Measurements from ENCODE around the gene MECR.

Gene MECR, protein sequence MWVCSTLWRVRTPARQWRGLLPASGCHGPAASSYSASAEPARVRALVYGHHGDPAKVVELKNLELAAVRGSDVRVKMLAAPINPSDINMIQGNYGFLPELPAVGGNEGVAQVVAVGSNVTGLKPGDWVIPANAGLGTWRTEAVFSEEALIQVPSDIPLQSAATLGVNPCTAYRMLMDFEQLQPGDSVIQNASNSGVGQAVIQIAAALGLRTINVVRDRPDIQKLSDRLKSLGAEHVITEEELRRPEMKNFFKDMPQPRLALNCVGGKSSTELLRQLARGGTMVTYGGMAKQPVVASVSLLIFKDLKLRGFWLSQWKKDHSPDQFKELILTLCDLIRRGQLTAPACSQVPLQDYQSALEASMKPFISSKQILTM

DNA sequence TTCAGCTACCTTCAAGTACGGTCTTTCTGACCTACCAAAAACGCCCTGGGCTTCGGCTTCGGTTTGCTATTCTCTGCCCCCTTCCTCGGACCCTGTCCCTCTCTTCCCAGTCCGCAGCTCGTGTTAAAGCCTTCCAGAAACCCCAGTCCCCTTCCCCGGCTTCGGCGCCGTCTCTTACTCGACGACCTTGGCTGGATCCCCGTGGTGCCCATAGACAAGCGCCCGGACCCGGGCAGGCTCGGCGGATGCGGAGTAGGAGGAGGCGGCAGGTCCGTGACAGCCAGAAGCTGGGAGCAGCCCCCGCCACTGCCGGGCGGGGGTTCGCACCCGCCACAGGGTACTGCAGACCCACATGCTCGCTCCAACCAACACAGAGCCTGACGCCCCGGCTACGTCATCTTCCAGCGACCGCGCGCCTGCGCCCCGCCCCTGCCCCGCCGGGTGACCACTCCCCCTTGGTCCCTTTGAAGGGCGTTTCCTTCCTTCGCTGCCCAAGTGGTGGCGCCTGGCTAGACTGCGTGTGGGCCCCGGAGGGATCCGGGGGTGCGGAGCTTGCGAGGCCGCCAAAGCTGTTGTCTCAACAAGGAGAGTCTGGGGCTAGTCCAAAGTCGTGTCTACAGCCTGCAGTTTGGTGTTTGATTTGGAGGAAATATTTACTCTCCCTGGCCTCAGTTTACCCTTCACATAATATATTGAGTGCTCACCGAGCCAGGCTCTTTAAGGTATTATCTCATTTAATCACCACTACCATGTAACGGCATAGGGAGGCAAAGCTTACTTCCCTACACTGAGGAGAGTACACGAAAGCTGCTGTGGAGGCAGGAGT lies at the start of gene MECR:
TSS of gene MECR (minus strand) at position 382 of the 826 bp plus-strand sequence. CDS start at position 354, 28 bp downstream.
- DNase-seq, result peak; percentile 95
- peak within 1 kb of the TSS; percentile 78 for H3K27ac ChIP-seq
- peak within 1 kb of the TSS; percentile 96 for H3K4me3 ChIP-seq (ENCODE audit: low read depth, low read length)
- TF ChIP-seq, protein P1, sequence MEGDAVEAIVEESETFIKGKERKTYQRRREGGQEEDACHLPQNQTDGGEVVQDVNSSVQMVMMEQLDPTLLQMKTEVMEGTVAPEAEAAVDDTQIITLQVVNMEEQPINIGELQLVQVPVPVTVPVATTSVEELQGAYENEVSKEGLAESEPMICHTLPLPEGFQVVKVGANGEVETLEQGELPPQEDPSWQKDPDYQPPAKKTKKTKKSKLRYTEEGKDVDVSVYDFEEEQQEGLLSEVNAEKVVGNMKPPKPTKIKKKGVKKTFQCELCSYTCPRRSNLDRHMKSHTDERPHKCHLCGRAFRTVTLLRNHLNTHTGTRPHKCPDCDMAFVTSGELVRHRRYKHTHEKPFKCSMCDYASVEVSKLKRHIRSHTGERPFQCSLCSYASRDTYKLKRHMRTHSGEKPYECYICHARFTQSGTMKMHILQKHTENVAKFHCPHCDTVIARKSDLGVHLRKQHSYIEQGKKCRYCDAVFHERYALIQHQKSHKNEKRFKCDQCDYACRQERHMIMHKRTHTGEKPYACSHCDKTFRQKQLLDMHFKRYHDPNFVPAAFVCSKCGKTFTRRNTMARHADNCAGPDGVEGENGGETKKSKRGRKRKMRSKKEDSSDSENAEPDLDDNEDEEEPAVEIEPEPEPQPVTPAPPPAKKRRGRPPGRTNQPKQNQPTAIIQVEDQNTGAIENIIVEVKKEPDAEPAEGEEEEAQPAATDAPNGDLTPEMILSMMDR (IDR thresholded peaks at IDR 0.05; ENCODE audit: low read depth, low read length), result peak; percentile 46
- no peaks in the 10 kb centered on the region for H3K9me3 ChIP-seq (ENCODE audit: severe bottlenecking)
- H3K36me3 ChIP-seq, result no peaks in the 10 kb centered on the region
- no peaks in the 10 kb centered on the region for H3K27me3 ChIP-seq (ENCODE audit: insufficient read depth, low read depth, severe bottlenecking)

DNA sequence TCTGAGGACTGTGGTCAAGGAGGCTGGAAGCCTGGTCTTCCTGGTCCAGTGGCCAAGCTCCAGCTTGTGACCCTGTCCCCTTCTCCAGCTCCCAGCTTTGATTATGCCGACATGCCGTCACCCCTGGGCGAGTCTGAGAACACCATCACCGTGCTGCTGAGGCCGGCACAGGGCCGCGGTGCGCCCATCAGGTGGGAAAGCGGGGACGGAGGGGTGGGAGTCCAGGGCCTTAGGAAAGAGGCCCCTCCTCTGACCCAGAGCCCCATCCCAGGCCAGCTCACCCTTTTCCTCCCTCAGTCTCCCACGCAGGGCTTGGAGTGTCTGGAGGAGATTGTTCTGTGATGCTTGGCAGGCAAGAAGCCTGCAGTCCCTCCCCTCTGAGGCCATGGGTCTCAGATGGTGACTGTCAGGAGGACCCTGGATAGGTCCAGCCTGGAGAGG lies 49.2 kb upstream of the MECR start:
- Histone ChIP-seq H3K9me3 (ENCODE audit: severe bottlenecking) (no peaks in the 10 kb centered on the region), H3K36me3 (peaks cover 24% of the 10 kb centered on the region), H3K4me3 (ENCODE audit: low read depth, low read length) (no peak overlapping the region), H3K27me3 (ENCODE audit: insufficient read depth, low read depth, severe bottlenecking) (no peaks in the 10 kb centered on the region), H3K27ac (0 out of 2 replicates have a peak overlapping the region, but pooled peaks have one; percentile 17)
- TF ChIP-seq, protein P1 (IDR thresholded peaks at IDR 0.05; ENCODE audit: low read depth, low read length), result no peak
- no peak for DNase-seq

DNA sequence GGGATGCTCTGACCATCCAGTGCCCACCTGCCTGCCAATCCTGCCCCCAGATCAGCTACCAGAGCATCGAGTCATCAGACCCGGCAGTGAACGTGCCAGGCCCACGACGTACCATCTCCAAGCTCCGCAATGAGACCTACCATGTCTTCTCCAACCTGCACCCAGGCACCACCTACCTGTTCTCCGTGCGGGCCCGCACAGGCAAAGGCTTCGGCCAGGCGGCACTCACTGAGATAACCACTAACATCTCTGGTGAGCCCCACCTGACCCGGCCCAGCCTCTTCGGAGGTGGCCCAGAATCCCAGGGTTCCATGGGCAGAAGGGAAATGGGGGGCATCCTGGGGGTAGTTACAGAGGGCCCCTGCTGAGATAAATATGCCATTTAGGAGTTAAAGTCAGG lies 48.7 kb upstream of the MECR start:
- TF ChIP-seq, protein P1 (IDR thresholded peaks at IDR 0.05; ENCODE audit: low read depth, low read length), result no peak
- DNase-seq, result no peak

DNA sequence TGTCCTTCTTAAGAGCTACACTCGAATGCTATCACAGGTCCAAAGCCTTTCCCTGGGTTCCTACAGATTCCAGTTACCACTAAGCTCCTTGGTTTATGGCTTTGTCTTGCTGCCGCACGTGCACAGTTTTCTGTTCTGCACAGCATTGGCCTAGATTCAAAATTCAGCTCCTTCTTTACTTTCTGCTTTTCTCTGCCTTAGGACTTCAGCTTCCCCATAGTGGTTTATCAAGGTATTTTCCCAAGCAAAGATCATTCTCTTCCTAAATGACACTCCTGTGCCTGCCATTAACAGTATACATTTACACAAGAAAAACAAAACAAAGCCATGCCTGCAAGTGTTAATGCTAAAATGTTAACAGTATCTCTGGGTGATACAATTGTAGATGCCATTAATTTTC lies 47.4 kb upstream of the MECR start:
- TF ChIP-seq, protein P1 (IDR thresholded peaks at IDR 0.05; ENCODE audit: low read depth, low read length), result no peak
- Histone ChIP-seq H3K9me3 (ENCODE audit: severe bottlenecking) (no peaks in the 10 kb centered on the region), H3K27me3 (ENCODE audit: insufficient read depth, low read depth, severe bottlenecking) (no peaks in the 10 kb centered on the region), H3K4me3 (ENCODE audit: low read depth, low read length) (no peak overlapping the region), H3K36me3 (peaks cover 25% of the 10 kb centered on the region), H3K27ac (no peak overlapping the region)
- no peak for DNase-seq

More for the DNA sequence above, 48.7 kb upstream of the MECR start:
- H3K4me3 ChIP-seq (ENCODE audit: low read depth, low read length), result no peak overlapping the region
- no peaks in the 10 kb centered on the region for H3K27me3 ChIP-seq (ENCODE audit: insufficient read depth, low read depth, severe bottlenecking)
- H3K36me3 ChIP-seq, result peaks cover 27% of the 10 kb centered on the region
- H3K27ac ChIP-seq, result no peak overlapping the region
- no peaks in the 10 kb centered on the region for H3K9me3 ChIP-seq (ENCODE audit: severe bottlenecking)

DNA sequence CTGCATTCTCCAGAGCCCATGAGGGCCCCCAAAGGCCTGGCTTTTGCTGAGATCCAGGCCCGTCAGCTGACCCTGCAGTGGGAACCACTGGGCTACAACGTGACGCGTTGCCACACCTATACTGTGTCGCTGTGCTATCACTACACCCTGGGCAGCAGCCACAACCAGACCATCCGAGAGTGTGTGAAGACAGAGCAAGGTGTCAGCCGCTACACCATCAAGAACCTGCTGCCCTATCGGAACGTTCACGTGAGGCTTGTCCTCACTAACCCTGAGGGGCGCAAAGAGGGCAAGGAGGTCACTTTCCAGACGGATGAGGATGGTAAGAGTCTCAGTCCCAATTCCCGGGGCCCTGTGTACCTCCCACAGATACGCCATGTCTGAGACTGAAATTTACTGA lies 44.7 kb upstream of the MECR start:
- DNase-seq, result no peak
- TF ChIP-seq, protein P1 (IDR thresholded peaks at IDR 0.05; ENCODE audit: low read depth, low read length), result no peak
- Histone ChIP-seq H3K27me3 (ENCODE audit: insufficient read depth, low read depth, severe bottlenecking) (no peaks in the 10 kb centered on the region), H3K4me3 (ENCODE audit: low read depth, low read length) (no peak overlapping the region), H3K9me3 (ENCODE audit: severe bottlenecking) (no peaks in the 10 kb centered on the region), H3K36me3 (peaks cover 26% of the 10 kb centered on the region), H3K27ac (no peak overlapping the region)

Measured in WERI-Rb-1 (cell line).